GM23338 (cell line): Measurements from ENCODE around the gene HERC2. TPM values are rescaled to one million over a fixed set of nuclear protein-coding genes. Genes with fewer than 3 reads are reported as not detected.

Source experiments
- ATAC-seq: fragments of 200-7000 bp; cut with Tn5 transposase; 3 replicates; pipeline ENCODE4 v1.9.1; 2020
- DNase-seq: peaks from one replicate; pipeline ENCODE4 v3.0.0-alpha.2; 2015; ENCODE audit warnings: low spot score
- H2AFZ ChIP-seq: fragments of 200-600 bp; sonication (generic); 2 replicates; pipeline ENCODE4 v1.8.0; 2016; ENCODE audit warnings: antibody characterized with exemption, mild to moderate bottlenecking, moderate library complexity
- H3F3A ChIP-seq: fragments of 200-600 bp; sonication (generic); replicated peaks from 2 replicates; pipeline ENCODE4 v1.8.0; 2017; ENCODE audit warnings: antibody characterized with exemption, mixed run types, low read depth
- H3K27ac ChIP-seq: fragments of 200-600 bp; sonication (generic); 2 replicates; pipeline ENCODE4 v1.6.1; 2016; ENCODE audit warnings: low read depth
- H3K27me3 ChIP-seq: fragments of 200-600 bp; sonication (generic); 2 replicates; pipeline ENCODE4 v1.8.0; 2016; ENCODE audit warnings: mild to moderate bottlenecking, mixed run types, moderate library complexity; ENCODE audit not compliant: insufficient read depth
- H3K36me3 ChIP-seq: fragments of 200-600 bp; sonication (generic); 2 replicates; pipeline ENCODE4 v1.8.0; 2016; ENCODE audit warnings: mild to moderate bottlenecking; ENCODE audit not compliant: insufficient read depth
- H3K4me1 ChIP-seq: fragments of 200-600 bp; sonication (generic); 2 replicates; pipeline ENCODE4 v1.8.0; 2016; ENCODE audit warnings: mild to moderate bottlenecking, moderate library complexity; ENCODE audit not compliant: insufficient read depth
- H3K4me2 ChIP-seq: fragments of 200-600 bp; sonication (generic); 2 replicates; pipeline ENCODE4 v1.7.1; 2017; ENCODE audit warnings: mixed run types
- H3K4me3 ChIP-seq: fragments of 200-600 bp; sonication (generic); 2 replicates; pipeline ENCODE4 v1.6.1; 2016; ENCODE audit warnings: mixed run types
- H3K79me2 ChIP-seq: fragments of 200-600 bp; sonication (generic); replicated peaks from 2 replicates; pipeline ENCODE4 v1.8.0; 2017; ENCODE audit warnings: mild to moderate bottlenecking; ENCODE audit not compliant: insufficient read depth
- H3K9me2 ChIP-seq: fragments of 200-600 bp; sonication (generic); 2 replicates; pipeline ENCODE4 v1.8.0; 2017; ENCODE audit not compliant: insufficient read depth
- H4K20me1 ChIP-seq: fragments of 200-600 bp; sonication (generic); replicated peaks from 2 replicates; pipeline ENCODE4 v1.8.0; 2017; ENCODE audit warnings: mild to moderate bottlenecking; ENCODE audit not compliant: insufficient read depth
- H3K27ac Mint-ChIP-seq: 2 replicates; pipeline ENCODE4 v1.8.0; 2020; ENCODE audit warnings: inconsistent platforms, mild to moderate bottlenecking, moderate library complexity, mixed read lengths
- H3K27me3 Mint-ChIP-seq: 3 replicates; pipeline ENCODE4 v1.8.0; 2022; ENCODE audit warnings: low read depth, mild to moderate bottlenecking, moderate library complexity, mixed read lengths, inconsistent platforms; ENCODE audit not compliant: insufficient read depth, poor library complexity
- H3K36me3 Mint-ChIP-seq: 3 replicates; pipeline ENCODE4 v1.8.0; 2021; ENCODE audit warnings: low read depth, mild to moderate bottlenecking, inconsistent platforms, moderate library complexity, mixed read lengths
- H3K4me1 Mint-ChIP-seq: 3 replicates; pipeline ENCODE4 v1.8.0; 2020; ENCODE audit warnings: mild to moderate bottlenecking, inconsistent platforms, mixed read lengths
- H3K4me3 Mint-ChIP-seq: 3 replicates; pipeline ENCODE4 v1.8.0; 2021; ENCODE audit warnings: moderate library complexity, mild to moderate bottlenecking, inconsistent platforms, mixed read lengths
- H3K9me3 Mint-ChIP-seq: 3 replicates; pipeline ENCODE4 v1.8.0; 2020; ENCODE audit warnings: moderate library complexity, mild to moderate bottlenecking, inconsistent platforms, mixed read lengths
- CREB1 ChIP-seq: fragments of 250-450 bp; sonication (Bioruptor Pico); IDR thresholded peaks from 2 replicates; pipeline ENCODE4 v1.5.0; 2020; ENCODE audit warnings: low read depth, mild to moderate bottlenecking, moderate library complexity
- EZH2 ChIP-seq: fragments of 200-600 bp; sonication (generic); IDR thresholded peaks from one replicate; pipeline ENCODE4 v1.8.0; 2017; ENCODE audit warnings: antibody characterized with exemption, mild to moderate bottlenecking, low read depth; ENCODE audit not compliant: unreplicated experiment
- EZH2phosphoT487 ChIP-seq: fragments of 200-600 bp; sonication (generic); IDR thresholded peaks from one replicate; pipeline ENCODE4 v1.8.1; 2018; ENCODE audit warnings: antibody characterized with exemption; ENCODE audit not compliant: unreplicated experiment
- JUNB ChIP-seq: IDR thresholded peaks from one replicate; pipeline ENCODE4 v1.6.1; 2016; ENCODE audit warnings: antibody characterized with exemption; ENCODE audit not compliant: unreplicated experiment
- POLR2AphosphoS5 ChIP-seq: IDR thresholded peaks from 2 replicates; pipeline ENCODE4 v1.6.1; 2016; ENCODE audit warnings: antibody characterized with exemption, low read depth
- STAT1 ChIP-seq: IDR thresholded peaks from one replicate; pipeline ENCODE4 v1.6.1; 2016; ENCODE audit warnings: antibody characterized with exemption; ENCODE audit not compliant: unreplicated experiment
- ZNF114 ChIP-seq: fragments of 250-450 bp; sonication (Bioruptor Pico); IDR thresholded peaks from 2 replicates; pipeline ENCODE4 v1.5.0; 2020; ENCODE audit warnings: mild to moderate bottlenecking, moderate library complexity
- ZNF331 ChIP-seq: fragments of 250-450 bp; sonication (Bioruptor Pico); IDR thresholded peaks from 2 replicates; pipeline ENCODE4 v1.5.0; 2020; ENCODE audit warnings: low read depth, mild to moderate bottlenecking, moderate library complexity
- ZNF462 ChIP-seq: fragments of 250-450 bp; sonication (Bioruptor Pico); IDR thresholded peaks from 2 replicates; pipeline ENCODE4 v1.5.0; 2020; ENCODE audit warnings: mild to moderate bottlenecking, moderate library complexity
- polyA plus RNA-seq: library from polyadenylated mRNA; unstranded; fragments of >200 nt; fragmentation: Nextera tagmentation; extraction: Ambion mirVana; gene quantifications from 2 replicates; pipeline ENCODE4 v1.2.1, GENCODE V29; 2016
- total RNA-seq: library from RNA; depleted of rRNA; stranded (reverse); fragments of >200 nt; shearing (Covaris generic); gene quantifications from 2 replicates; pipeline ENCODE4 v1.2.3, GENCODE V29; 2014
- TF ChIP-seq, protein P1 (sequence below): IDR thresholded peaks from one replicate; pipeline ENCODE4 v1.6.1; 2018; ENCODE audit warnings: antibody characterized with exemption; ENCODE audit not compliant: unreplicated experiment
- TF ChIP-seq, protein P2 (sequence below): IDR thresholded peaks from 2 replicates; pipeline ENCODE4 v1.6.1; 2016; ENCODE audit warnings: antibody characterized with exemption
- TF ChIP-seq, protein P3 (sequence below), 2 experiments: fragments of 200-600 bp in 1 of 2; sonication (generic) in 1 of 2; conservative IDR thresholded peaks; 2 replicates each; pipeline versions ENCODE4 v1.5.1 to v1.6.1; 2016 to 2017; ENCODE audit warnings: antibody characterized with exemption in 2 of 2, low read depth in 2 of 2, mild to moderate bottlenecking in 2 of 2, moderate library complexity in 1 of 2

HERC2 gene
- total and polyA plus RNA-seq, 2 experiments from 2014 or later: 71.3 to 80.7 TPM

GRCh38 chr15:28179270-28179669 is 142.7 kb downstream of the HERC2 start:
- Histone ChIP-seq H3K4me1 (no peaks in the 10 kb centered on the region), H2AFZ (no peak overlapping the region), H3K27ac (no peak overlapping the region), H3K79me2 (no peaks in the 10 kb centered on the region), H4K20me1 (no peaks in the 10 kb centered on the region; the same call in 1 of the 2 replicates), H3K4me3 (no peak overlapping the region), H3K36me3 (peaks cover 5% of the 10 kb centered on the region; the same call in 1 of the 2 replicates), H3K27me3 (no peaks in the 10 kb centered on the region), H3F3A (no peaks in the 10 kb centered on the region), H3K9me2 (no peaks in the 10 kb centered on the region), H3K4me2 (no peak overlapping the region)
- no peaks in the 10 kb centered on the region for H3K4me1 Mint-ChIP-seq
- DNase-seq: no peak
- no peaks in the 10 kb centered on the region for H3K9me3 Mint-ChIP-seq
- no peak overlapping the region for H3K4me3 Mint-ChIP-seq
- no peak overlapping the region for H3K27ac Mint-ChIP-seq
- peaks cover 6% of the 10 kb centered on the region for H3K27me3 Mint-ChIP-seq
- TF ChIP-seq ZNF462 (CRISPR knock-in tag): no peak
- no peak for TF ChIP-seq ZNF331
- TF ChIP-seq EZH2: no peak
- TF ChIP-seq, protein P1, sequence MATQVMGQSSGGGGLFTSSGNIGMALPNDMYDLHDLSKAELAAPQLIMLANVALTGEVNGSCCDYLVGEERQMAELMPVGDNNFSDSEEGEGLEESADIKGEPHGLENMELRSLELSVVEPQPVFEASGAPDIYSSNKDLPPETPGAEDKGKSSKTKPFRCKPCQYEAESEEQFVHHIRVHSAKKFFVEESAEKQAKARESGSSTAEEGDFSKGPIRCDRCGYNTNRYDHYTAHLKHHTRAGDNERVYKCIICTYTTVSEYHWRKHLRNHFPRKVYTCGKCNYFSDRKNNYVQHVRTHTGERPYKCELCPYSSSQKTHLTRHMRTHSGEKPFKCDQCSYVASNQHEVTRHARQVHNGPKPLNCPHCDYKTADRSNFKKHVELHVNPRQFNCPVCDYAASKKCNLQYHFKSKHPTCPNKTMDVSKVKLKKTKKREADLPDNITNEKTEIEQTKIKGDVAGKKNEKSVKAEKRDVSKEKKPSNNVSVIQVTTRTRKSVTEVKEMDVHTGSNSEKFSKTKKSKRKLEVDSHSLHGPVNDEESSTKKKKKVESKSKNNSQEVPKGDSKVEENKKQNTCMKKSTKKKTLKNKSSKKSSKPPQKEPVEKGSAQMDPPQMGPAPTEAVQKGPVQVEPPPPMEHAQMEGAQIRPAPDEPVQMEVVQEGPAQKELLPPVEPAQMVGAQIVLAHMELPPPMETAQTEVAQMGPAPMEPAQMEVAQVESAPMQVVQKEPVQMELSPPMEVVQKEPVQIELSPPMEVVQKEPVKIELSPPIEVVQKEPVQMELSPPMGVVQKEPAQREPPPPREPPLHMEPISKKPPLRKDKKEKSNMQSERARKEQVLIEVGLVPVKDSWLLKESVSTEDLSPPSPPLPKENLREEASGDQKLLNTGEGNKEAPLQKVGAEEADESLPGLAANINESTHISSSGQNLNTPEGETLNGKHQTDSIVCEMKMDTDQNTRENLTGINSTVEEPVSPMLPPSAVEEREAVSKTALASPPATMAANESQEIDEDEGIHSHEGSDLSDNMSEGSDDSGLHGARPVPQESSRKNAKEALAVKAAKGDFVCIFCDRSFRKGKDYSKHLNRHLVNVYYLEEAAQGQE: no peak
- TF ChIP-seq EZH2phosphoT487: no peak
- TF ChIP-seq, protein P2, sequence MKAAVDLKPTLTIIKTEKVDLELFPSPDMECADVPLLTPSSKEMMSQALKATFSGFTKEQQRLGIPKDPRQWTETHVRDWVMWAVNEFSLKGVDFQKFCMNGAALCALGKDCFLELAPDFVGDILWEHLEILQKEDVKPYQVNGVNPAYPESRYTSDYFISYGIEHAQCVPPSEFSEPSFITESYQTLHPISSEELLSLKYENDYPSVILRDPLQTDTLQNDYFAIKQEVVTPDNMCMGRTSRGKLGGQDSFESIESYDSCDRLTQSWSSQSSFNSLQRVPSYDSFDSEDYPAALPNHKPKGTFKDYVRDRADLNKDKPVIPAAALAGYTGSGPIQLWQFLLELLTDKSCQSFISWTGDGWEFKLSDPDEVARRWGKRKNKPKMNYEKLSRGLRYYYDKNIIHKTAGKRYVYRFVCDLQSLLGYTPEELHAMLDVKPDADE: no peak
- TF ChIP-seq, protein P3, sequence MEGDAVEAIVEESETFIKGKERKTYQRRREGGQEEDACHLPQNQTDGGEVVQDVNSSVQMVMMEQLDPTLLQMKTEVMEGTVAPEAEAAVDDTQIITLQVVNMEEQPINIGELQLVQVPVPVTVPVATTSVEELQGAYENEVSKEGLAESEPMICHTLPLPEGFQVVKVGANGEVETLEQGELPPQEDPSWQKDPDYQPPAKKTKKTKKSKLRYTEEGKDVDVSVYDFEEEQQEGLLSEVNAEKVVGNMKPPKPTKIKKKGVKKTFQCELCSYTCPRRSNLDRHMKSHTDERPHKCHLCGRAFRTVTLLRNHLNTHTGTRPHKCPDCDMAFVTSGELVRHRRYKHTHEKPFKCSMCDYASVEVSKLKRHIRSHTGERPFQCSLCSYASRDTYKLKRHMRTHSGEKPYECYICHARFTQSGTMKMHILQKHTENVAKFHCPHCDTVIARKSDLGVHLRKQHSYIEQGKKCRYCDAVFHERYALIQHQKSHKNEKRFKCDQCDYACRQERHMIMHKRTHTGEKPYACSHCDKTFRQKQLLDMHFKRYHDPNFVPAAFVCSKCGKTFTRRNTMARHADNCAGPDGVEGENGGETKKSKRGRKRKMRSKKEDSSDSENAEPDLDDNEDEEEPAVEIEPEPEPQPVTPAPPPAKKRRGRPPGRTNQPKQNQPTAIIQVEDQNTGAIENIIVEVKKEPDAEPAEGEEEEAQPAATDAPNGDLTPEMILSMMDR (conservative IDR thresholded peaks at IDR 0.05; ENCODE audit: low read depth in 2 of 2): no peak
- no peak for TF ChIP-seq POLR2AphosphoS5
- TF ChIP-seq CREB1 (CRISPR knock-in tag): no peak
- no peak for TF ChIP-seq JUNB
- TF ChIP-seq ZNF114 (CRISPR knock-in tag): no peak
- no peak for TF ChIP-seq STAT1
- H3K36me3 Mint-ChIP-seq: peaks cover 62% of the 10 kb centered on the region
- no peak for ATAC-seq
